Activated CD8-positive, alpha-beta memory T cell treated with anti-CD3 and anti-CD28 coated beads, Interleukin-2, amount 50 U/mL, for 1 hour (primary cell): ENCODE data around the gene SLC6A17.

Source experiments
- DNase-seq: peaks from one replicate; pipeline ENCODE4 v3.0.0-alpha.2; 2020; ENCODE audit errors: extremely low read depth

SLC6A17 gene

DNA sequence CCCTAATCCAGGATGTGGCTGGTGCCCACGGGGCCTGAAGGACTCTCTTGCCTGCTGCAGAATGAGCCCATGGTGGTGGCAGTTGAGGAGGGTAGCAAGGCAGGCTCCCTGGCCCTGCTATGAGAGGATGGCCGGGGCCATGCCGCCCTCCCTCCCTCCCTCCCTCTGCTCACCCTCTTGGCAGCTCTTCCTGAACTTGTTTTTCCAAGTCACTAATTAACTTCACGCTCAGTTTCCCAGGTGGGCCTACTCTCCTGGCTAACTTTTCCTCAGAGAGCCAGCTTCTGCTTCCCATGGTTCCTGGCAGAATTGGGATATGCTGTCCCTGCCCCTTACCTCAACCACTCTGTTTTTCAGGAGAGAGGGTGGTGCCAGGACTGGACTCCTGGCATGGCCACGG is 70.0 kb downstream of the SLC6A17 start:
- no peak for DNase-seq

DNA sequence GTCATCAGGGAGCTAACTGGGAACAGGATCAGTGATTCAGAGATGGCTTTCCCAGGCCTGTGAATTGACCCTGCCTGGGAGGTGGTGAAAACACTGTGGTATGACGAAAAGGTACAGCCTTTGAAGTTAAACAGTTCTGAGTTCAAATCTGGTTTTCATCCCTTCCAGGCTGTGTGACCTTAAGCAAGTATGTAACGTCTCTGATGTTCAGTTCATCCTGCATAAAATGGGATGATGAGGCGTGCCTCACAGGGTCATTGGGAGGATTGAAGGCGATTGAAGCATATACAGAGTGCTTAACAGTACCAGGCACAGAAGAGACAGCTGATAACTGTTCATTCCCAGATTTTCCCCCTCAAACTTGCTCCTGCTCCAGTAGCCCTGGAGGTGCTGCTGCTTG is 70.8 kb downstream of the SLC6A17 start:
- DNase-seq: no peak

DNA sequence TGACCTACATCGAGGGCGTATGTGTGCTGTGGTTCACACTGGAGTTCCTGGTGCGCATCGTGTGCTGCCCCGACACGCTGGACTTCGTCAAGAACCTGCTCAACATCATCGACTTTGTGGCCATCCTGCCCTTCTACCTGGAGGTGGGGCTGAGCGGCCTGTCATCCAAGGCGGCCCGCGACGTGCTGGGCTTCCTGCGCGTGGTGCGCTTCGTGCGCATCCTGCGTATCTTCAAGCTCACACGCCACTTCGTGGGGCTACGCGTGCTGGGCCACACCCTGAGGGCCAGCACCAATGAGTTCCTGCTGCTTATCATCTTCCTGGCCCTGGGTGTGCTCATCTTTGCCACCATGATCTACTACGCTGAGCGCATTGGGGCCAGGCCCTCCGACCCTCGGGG is 72.8 kb downstream of the SLC6A17 start:
- DNase-seq: no peak

DNA sequence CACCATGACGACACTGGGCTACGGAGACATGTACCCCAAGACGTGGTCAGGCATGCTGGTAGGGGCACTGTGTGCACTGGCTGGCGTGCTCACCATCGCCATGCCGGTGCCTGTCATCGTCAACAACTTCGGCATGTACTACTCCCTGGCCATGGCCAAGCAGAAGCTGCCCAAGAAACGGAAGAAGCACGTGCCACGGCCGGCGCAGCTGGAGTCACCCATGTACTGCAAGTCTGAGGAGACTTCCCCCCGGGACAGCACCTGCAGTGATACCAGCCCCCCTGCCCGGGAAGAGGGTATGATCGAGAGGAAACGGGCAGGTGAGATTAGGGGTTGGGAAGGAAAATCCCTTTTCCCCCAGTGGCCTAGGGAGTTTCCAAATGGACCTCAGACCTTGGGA is 73.3 kb downstream of the SLC6A17 start:
- DNase-seq: no peak

DNA sequence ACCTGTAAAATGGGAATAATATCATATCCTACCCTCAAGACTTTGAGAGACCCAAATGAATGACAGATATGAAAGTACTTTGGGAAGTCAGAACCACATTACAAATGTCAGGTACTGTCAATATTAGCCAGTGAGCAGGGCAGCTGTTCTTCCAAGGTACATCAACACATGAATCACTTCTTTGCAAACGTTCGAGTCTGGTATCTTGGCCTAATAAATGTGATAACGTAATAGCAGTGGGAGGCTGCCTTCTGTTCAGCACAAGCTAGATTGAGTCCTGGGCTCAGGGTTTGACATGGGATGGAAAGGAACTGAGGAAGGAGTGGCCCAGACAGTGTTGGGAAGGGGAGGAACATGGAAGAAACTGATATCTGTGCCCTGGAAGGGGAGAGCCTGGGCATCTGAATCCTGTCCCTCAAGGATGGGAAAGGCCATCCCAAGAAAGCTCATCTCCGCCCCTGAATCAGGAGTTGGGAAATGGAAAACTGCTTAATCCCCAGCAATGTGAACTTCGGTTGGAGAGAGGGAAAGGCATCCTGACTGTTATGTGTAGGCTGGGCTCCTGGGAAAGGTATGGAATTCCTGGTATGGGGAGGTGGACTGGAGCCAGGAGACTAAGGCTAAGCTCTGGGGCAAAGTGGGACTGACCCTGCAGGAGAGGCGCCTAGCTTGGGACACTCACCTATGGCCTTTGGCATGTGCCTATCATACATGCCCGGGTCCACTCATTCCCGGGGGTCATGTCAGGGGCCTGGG is 74.1 kb downstream of the SLC6A17 start:
- DNase-seq: no peak

DNA sequence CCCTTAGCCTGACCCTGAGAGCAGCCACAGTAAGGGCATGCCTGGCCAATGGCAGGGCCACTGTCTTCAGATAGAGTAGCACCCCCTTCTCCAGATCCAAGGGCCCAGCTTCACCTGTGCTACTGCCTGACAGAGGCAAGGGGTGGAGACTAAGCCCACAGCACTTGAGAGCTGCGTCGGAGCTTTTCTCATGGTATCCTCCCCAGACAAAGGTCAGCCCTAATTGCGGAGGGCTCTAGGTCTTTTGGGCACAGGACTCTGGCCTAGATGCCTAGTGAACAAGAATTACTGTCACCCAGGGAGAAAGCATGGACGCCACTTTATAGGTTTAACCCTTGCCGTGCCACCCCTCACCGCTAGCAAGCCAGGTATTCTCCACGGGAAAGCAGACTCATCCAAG is 74.9 kb downstream of the SLC6A17 start:
- DNase-seq: no peak

DNA sequence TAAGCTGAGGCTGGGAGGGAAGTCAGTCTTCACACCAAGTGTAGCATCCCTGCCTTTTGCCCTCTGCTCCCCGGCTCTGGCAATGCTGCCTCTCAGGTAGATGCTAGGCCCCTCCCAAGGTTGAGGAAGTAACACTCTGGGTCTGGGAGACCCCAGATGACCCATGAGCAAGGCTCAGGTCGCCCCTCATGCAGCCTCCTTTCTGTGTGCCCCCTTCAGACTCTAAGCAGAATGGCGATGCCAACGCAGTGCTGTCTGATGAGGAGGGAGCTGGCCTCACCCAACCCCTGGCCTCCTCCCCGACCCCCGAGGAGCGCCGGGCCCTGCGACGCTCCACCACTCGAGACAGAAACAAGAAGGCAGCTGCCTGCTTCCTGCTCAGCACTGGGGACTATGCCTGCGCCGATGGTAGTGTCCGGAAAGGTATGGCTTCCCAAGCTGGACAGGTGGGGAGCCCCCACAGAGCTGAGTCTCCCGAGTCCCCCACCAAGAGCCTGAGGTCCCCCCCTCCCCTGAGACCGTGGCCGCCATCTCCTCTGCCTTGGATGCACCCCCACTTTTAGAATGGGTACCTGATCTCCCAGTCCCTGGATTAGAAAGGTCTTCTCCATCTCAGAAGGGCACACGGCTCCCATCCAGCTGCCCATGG is 75.6 kb downstream of the SLC6A17 start:
- no peak for DNase-seq

DNA sequence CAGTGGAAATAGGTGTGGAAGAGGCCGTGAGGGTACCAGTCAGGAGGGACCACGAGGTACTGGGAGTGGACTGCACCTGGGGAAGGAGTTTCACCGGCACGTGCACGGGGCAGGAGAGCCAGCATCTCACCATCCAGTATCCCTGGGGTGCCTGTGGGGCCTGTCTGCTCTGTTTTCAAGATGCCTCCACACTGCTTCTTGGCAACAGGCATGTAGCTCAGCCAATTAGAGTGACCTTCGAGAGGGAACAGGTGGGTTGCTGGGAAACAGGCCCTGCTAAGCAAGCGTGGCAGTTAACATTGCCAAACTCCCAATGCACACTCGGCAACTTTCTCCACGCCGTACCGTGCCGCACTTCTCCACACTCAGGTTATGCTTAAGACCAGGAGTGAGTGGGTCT is 77.5 kb downstream of the SLC6A17 start:
- no peak for DNase-seq

DNA sequence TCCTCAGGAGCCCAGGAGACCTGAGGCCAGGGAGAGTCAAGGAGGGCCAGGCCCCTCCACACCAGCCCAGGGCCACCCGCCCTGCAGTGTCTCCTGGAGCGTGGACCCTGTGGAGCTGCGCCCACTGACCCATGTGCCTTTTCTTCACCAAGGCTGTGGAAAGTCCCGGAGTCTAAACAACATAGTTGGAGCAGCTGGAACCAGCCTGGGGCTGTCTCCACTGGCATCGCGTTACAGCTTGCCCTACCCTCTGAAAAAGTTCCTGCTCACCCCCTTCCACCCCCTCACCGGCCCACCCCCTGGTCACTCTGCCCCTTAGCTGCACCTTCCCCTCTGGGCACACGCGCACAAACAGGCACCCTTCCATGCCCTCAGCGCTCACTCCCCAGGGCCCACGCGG is 78.1 kb downstream of the SLC6A17 start:
- no peak for DNase-seq

DNA sequence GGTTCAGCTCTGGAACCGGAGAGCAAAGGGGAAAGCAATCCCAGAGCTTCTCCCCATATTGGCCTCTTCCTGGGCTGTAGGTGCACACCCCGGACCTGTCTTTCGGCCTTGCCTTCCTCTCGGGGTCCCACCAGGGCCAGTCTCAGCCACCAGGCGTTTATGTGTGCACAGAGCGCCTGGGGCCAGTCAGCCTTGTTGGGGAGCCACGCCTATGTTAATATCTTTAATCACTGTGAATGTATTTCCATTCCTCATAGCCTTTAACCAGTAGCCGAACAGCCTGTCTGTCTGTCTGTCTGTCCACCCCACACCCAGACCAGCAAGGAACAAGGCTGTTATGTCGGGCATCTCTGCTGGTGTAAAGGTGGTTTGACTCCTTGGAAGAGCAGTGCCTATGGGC is 78.6 kb downstream of the SLC6A17 start:
- DNase-seq: no peak

DNA sequence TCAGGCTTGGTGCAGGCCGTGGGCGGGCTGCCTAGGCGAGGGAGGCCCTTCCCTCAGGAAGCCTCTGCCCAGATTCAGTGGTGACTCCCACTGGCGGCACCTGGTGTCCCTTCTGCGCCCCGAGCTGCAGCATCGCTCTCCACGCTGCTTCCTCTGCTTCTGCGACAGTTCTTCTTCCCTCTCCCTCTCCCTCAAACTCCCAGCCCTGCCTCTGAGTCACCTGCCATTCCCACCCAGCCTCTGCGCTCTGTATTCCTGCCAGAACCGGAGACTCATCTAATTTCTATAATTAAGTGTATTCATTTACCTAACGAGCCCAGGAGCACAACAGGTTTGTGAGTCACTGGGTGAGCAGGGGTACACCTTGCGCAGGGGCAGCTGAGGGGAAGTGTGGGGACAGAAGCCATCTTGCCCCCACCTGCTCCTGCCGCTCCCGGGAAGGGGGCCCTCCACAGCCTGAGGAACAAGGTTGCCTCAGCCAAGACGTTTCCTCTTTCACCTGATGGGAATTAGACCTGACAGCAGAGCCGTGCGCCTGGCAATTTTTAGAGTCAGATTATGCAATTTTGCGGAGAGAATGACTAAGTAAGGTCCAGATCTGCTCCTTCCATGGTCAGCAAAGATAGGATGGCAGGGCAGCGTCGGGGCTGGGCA is 79.2 kb downstream of the SLC6A17 start:
- no peak for DNase-seq

DNA sequence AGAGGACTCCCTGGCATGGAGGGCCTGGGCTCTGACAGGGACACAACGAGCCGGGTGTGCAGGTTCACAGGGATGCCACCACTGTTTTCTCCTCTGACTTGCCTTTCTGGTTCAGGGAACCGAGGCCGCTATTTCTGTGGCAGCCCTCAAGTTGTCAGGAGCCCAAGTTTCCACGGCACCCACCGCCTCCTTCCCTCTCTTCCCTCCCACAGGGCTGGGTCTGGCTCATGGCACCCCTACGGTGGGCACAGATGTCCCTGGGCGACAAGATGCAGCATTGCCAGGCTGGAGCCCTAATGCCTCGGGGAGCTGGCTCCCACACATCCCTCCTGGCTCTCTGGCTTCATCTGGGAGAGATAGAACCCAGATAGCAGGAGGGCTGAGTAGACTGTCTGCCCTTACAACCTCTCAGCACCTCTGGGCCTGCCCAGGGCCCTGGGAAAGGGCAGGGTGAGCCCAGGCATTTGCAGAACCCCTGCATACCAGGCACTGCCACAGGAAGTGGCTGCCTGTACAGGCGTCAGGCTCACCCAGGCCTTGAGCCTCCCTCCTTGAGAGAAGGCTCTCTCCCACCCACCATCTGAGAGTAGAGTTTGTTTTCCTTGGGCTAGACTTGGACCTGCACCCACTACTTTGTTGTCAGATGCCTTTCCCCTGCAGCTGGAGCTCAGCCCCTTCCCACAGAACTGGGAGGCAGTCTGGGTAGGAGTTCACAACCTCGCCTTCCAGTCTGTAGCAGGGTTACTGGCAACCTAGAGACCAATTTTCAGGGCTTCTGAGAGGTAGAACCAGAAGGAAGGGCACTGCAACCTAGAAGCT is 80.3 kb downstream of the SLC6A17 start:
- DNase-seq: no peak

DNA sequence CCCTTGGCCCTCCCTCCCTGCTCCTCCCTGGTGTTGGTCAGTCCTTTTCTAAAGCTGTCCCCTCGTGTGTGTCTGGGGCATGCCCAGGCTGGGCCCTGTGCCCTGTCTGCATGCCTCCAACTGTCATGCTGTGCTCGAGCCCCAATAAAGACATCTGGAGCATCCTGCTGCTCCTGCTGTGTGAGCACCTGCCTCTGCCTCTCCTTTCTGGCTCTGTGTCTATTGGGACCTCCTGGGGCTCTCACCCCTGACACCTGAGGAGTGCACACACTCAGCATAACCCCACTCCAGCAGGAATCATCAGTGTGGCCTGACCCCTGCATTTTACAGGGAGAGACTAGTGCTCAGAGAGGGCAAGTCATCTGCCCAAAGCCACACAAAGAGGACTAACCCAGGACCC is 83.6 kb downstream of the SLC6A17 start:
- DNase-seq: no peak

DNA sequence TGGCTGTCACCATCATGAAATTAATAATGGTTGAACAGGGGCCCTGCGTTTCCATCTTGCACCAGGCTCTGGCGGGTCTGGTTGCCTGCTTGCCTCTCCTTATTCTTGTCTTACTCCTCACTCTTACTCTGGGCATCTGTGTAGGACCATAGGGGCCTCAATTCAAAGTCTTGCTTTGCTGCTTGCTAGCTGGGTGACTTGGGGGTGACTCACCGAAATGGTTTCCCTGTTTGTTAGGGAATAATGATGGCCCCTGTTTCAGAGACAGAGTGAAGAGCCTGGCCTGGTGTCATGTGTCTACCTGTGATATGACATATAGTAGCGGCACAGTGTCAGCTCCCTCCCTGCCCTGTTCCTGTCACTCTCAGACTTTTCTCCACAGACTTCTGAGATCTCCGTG is 84.4 kb downstream of the SLC6A17 start:
- DNase-seq: no peak

DNA sequence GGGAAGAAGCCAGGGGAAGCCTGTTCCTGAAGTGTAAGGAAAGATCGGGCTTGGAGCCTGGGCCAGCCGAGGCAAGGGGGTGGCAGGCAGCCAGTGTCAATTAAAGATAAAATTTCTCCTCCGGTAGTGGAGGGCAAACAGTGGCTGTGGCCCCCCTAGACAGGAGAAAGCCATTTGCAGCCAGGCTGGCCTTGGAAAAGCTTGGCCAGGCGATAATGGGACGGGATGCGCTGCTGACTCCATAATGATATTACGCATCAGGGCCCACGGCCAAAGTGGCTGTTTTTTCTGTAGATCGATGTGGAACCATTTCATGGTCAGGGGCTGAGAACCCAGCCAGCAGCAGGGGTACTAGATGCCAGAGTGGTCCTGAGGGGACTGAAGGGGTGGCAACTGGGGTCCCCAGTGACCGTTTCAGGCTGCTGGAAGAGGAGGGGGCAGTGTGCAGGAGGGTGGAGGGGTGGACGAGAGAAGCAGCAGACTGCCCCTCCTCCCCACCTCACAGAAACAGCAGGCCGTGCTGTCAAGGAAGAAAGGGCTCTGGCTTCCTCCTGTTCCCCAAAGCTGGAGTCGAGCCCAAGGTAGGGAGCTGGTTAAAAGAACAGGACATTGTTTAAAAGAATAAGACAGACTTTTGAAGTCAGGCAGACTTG is 85.0 kb downstream of the SLC6A17 start:
- DNase-seq: no peak

DNA sequence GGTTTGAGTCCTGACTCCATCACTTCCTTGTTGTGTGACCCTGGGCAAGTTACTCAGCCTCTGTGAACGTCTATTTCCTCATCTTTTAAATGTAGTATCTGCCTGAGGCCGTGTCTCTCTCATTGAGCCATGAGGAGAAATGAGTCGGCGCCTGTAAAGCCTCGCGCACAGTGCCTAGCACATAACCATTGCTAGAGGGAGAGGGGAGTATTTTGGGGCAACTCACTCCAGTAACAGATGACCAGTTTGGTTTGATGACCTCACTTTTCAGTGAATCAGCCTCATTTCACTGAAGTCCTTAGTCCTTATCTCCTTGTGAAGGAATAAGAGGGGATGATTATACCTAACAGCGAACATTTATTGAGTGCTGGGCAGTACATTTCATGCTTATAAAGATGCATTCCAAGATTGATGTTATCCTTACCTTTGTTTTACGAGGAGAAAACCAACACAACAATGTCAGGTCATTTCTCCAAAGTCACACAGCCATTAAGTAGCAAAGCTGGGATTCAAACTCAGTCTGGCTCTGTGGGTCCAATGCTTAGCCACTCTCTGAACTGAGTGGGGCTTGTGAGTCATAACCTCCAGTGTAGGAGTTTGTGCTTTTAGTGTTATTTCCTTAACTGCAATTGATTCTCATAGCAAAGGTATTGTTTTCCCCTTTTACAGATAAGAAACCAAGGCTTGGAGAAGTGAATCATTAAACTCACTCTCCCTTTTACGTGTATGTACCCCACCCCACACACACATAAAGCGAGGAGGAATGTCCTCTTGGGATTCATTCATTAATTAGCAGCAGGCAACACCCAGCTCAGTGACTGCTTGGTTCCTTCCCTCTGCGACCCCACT is 85.8 kb downstream of the SLC6A17 start:
- no peak for DNase-seq

DNA sequence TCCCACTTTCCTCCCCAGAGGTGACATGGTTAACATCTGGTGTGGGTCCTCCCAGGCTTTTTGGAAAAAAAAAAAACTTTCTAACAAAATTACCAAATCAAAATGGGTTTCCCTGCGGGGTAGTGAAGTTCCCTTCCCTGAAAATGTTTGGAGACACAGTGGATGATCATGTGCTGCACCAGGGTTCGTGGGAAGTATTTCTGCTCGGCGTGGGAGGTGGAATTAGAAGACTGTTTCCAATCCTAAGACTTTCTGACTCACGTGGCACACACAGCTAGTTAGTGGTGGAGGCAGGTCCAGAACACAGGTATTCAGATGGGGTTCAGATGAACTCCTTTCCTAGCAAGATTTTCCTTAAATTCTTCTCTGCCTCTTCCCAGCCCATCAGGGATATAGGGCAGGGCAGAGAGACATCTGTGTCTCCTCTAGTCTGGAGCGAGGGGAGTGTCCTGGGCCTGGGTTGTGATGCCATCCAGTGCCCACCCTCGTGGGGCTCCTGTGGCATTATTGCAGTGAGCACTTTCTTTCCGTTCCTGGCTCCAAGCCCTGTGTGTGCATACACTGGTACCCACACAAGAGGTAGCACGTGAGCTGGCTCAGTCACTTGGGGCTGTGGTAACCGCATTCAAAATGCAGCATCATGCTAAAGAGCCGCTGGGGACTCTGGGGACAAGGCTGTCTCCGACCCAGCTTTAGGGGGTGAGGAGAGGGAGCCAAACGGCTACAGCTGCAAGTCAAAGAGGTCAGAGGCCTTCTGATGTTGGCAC is 87.3 kb downstream of the SLC6A17 start:
- no peak for DNase-seq

DNA sequence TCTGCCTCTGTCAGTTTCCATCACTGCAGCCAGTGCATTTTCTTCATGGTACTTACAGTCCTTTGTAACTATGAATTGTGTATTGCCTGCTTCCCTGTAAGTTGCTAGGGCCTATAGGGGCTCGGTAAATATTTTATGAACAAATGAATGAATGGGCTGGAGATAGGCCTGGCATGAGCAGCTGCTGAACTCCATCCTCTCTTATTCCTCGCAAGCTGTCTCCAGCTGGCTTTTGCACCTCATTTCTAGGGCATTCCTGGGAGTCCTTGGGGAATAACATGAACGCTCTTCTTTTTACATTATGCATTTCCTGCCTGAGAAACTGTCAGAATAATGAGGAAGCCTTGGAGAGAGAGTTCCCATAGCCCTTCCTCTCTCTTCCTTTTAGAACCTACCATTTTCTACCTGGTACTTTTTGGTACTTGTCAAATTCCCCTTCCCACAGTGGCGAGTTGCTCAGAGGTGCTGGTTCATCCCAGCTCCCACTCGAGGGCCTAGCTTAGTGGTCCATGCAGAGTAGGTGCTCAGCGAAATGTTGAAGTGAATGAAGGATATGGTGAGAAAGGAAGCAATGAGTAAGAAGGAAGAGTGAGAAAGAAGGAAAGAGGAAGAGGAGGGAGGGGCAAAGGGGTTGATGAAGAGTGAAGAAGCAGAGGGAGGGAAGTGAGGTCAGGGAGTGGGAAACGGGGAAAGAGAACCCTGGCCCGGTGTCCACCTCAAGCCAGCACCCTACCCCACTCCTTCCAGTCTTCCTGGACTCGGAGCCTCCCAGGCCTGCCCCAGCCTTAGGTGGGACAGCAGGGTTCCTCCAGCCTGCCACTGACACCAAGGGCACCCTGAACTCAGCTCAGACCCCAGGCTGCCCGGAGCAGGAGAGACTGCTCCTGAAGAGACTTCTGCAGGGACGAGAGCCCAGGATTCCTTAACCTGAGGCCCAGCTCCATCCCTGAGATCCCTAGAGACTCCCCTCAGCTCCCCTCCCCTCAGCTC is 89.4 kb downstream of the SLC6A17 start:
- no peak for DNase-seq
